Caco-2 (cell line): ENCODE data around the gene KCNA3. TPM values are rescaled to one million over a fixed set of nuclear protein-coding genes. Genes with fewer than 3 reads are reported as not detected.

ENCODE experiments used
- BruUV-seq: library from RNA; stranded (reverse); fragments of 400-500 nt; replicated peaks from 2 replicates; lab custom pipeline; 2021; lab: Mats Ljungman, UMichigan
- CTCF ChIA-PET: fragments of 300-600 bp; sonication (Branson Sonifier 250); formaldehyde crosslinking; loops from one replicate; lab custom pipeline; 2022; ENCODE audit warnings: antibody characterized with exemption; lab: Charles Lee
- POLR2A ChIA-PET: fragments of 300-600 bp; sonication (Branson Sonifier 250); formaldehyde crosslinking; loops from one replicate; lab custom pipeline; 2022; ENCODE audit warnings: antibody characterized with exemption; lab: Charles Lee
- DNase-seq, 2 experiments: peaks; one replicate each; pipeline versions ENCODE4 v3.0.0 to v3.0.0-alpha.2; 2020 to 2022
- H3K27me3 ChIP-seq: replicated peaks from 2 replicates; pipeline ENCODE4 v1.6.0; 2011; ENCODE audit warnings: low read length; ENCODE audit not compliant: control insufficient read depth, insufficient read depth
- H3K36me3 ChIP-seq: 2 replicates; pipeline ENCODE4 v1.5.1; 2011; ENCODE audit warnings: low read length; ENCODE audit not compliant: control insufficient read depth, insufficient read depth
- H3K4me1 ChIP-seq: fragments of 250-450 bp; sonication (Bioruptor Pico); 2 replicates; pipeline ENCODE4 v1.5.1; 2020; ENCODE audit warnings: mild to moderate bottlenecking
- H3K4me3 ChIP-seq: 2 replicates; pipeline ENCODE4 v1.5.1; 2011; ENCODE audit warnings: low read depth, mild to moderate bottlenecking, control low read depth, low read length
- H3K9me3 ChIP-seq: fragments of 250-450 bp; sonication (Bioruptor Pico); 2 replicates; pipeline ENCODE4 v1.5.1; 2020; ENCODE audit warnings: mild to moderate bottlenecking, moderate library complexity
- H3K27ac Mint-ChIP-seq: one replicate; pipeline ENCODE4 v1.8.0; 2022; ENCODE audit warnings: mixed read lengths; ENCODE audit not compliant: unreplicated experiment
- H3K27me3 Mint-ChIP-seq: one replicate; pipeline ENCODE4 v1.8.0; 2022; ENCODE audit warnings: mixed read lengths; ENCODE audit not compliant: insufficient read depth, unreplicated experiment
- H3K36me3 Mint-ChIP-seq: one replicate; pipeline ENCODE4 v1.8.0; 2022; ENCODE audit warnings: mild to moderate bottlenecking, mixed read lengths; ENCODE audit not compliant: insufficient read depth, unreplicated experiment
- H3K4me1 Mint-ChIP-seq: one replicate; pipeline ENCODE4 v1.8.0; 2022; ENCODE audit warnings: low read depth, mixed read lengths; ENCODE audit not compliant: unreplicated experiment
- H3K4me3 Mint-ChIP-seq: one replicate; pipeline ENCODE4 v1.8.0; 2022; ENCODE audit warnings: mild to moderate bottlenecking, moderate library complexity, mixed read lengths; ENCODE audit not compliant: unreplicated experiment
- H3K9me3 Mint-ChIP-seq: one replicate; pipeline ENCODE4 v1.8.0; 2022; ENCODE audit warnings: mixed read lengths; ENCODE audit not compliant: unreplicated experiment
- intact Hi-C: fragments of 100-400 bp; cut with micrococcal nuclease; formaldehyde crosslinking; loops from one replicate; pipeline ENCODE4 v1.10.0; 2022; ENCODE audit not compliant: unreplicated experiment
- total RNA-seq: library from RNA; stranded (reverse); gene quantifications from 2 replicates; pipeline ENCODE4 v1.2.3, GENCODE V29; 2022
- TF ChIP-seq, protein P1 (sequence below), 2 experiments: fragments of 200-600 bp in 1 of 2; IDR thresholded peaks; 1 replicate in 1 of 2; 2 replicates in 1 of 2; pipeline versions ENCODE4 v1.5.1 to v1.8.0; 2011 to 2022; ENCODE audit warnings: antibody characterized with exemption in 1 of 2, control low read depth in 1 of 2, inconsistent platforms in 1 of 2, low read depth in 1 of 2, low read length in 1 of 2, mild to moderate bottlenecking in 1 of 2, moderate library complexity in 1 of 2; ENCODE audit not compliant: insufficient read depth in 1 of 2, severe bottlenecking in 1 of 2, unreplicated experiment in 1 of 2

KCNA3 gene
- total RNA-seq, 1 experiment from 2014 or later, result not detected

DNA sequence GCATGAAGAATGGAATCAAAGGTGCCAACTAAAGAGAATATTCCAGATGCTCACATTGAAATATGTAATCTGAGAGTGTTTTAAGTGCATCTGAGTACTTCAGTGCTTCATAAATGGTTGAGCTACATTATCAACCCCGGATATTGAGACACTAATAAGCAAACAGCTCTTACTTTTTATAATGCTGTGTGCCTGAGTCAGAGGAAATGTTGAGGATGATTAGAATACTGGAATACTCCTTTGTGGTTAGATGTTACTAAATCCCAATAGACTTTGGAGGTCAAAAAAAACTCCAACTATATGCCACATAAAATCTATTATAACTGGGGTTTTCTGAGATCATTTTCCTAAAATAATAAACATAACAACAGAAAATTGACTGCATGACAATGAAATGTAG, 12.5 kb upstream of the KCNA3 start:
- Mint-ChIP-seq H3K27me3 (peaks cover 9% of the 10 kb centered on the region), H3K4me3 (no peak overlapping the region), H3K27ac (no peak overlapping the region), H3K4me1 (no peaks in the 10 kb centered on the region), H3K9me3 (no peaks in the 10 kb centered on the region), H3K36me3 (no peaks in the 10 kb centered on the region)
- intact Hi-C loops, result no loop called here
- ChIA-PET POLR2A (no interaction called here), CTCF (no interaction called here)
- Histone ChIP-seq H3K4me3 (no peak overlapping the region), H3K36me3 (no peaks in the 10 kb centered on the region), H3K27me3 (no peaks in the 10 kb centered on the region), H3K9me3 (no peaks in the 10 kb centered on the region), H3K4me1 (no peaks in the 10 kb centered on the region)
- DNase-seq, result no peak
- no TSS peak for BruUV-seq
- TF ChIP-seq, protein P1, sequence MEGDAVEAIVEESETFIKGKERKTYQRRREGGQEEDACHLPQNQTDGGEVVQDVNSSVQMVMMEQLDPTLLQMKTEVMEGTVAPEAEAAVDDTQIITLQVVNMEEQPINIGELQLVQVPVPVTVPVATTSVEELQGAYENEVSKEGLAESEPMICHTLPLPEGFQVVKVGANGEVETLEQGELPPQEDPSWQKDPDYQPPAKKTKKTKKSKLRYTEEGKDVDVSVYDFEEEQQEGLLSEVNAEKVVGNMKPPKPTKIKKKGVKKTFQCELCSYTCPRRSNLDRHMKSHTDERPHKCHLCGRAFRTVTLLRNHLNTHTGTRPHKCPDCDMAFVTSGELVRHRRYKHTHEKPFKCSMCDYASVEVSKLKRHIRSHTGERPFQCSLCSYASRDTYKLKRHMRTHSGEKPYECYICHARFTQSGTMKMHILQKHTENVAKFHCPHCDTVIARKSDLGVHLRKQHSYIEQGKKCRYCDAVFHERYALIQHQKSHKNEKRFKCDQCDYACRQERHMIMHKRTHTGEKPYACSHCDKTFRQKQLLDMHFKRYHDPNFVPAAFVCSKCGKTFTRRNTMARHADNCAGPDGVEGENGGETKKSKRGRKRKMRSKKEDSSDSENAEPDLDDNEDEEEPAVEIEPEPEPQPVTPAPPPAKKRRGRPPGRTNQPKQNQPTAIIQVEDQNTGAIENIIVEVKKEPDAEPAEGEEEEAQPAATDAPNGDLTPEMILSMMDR (IDR thresholded peaks at IDR 0.05; ENCODE audit: insufficient read depth in 1 of 2, low read depth in 1 of 2, low read length in 1 of 2, severe bottlenecking in 1 of 2, unreplicated experiment in 1 of 2), result no peak

DNA sequence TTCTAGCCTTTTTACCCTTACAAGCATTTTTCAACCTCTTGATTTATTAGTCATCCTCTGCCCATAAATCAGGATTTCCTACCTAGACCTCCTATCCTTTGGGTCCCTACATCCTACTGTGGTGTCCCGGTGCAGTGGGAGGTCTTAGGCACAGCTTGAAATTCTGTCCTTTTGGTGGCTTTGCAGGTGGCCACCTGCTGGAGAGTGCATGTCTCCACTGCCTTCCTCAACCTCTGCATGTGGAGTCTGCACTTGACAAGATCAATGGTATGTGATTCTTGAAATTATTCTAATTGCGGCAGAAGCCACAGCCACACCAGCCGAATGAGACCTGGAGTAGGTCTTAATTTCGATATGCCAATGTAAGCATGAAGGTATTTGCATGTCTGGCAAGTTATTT, 11.4 kb upstream of the KCNA3 start:
- TF ChIP-seq, protein P1 (IDR thresholded peaks at IDR 0.05; ENCODE audit: insufficient read depth in 1 of 2, low read depth in 1 of 2, low read length in 1 of 2, severe bottlenecking in 1 of 2, unreplicated experiment in 1 of 2), result no peak
- no peaks in the 10 kb centered on the region for H3K36me3 Mint-ChIP-seq
- Histone ChIP-seq H3K4me1 (no peaks in the 10 kb centered on the region), H3K27me3 (no peaks in the 10 kb centered on the region), H3K9me3 (no peaks in the 10 kb centered on the region), H3K4me3 (no peak overlapping the region), H3K36me3 (no peaks in the 10 kb centered on the region)
- H3K4me3 Mint-ChIP-seq, result no peak overlapping the region
- no peak overlapping the region for H3K27ac Mint-ChIP-seq
- POLR2A ChIA-PET, result no interaction called here
- intact Hi-C loops, result no loop called here
- CTCF ChIA-PET, result no interaction called here
- no peak for DNase-seq
- BruUV-seq, result no TSS peak
- H3K9me3 Mint-ChIP-seq, result no peaks in the 10 kb centered on the region
- no peaks in the 10 kb centered on the region for H3K4me1 Mint-ChIP-seq
- peaks cover 13% of the 10 kb centered on the region for H3K27me3 Mint-ChIP-seq

DNA sequence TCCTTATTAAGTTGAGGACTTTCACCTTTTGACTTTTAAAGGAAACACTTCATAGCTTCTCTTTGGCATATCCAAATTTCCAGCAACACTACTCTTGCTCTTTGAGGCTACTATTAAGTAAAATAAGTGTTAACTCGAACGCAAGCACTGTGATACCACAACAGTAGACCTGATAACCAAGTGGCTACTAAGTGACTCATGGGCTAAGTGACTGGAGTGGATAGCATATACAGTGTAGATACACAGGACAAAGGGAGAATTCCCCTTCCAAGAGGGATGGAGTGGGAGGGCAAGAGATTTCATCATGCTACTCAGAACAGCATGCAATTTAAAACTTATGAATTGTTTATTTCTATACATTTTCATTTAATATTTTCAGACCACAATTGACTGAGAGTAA, 9.8 kb upstream of the KCNA3 start:
- intact Hi-C loops, result no loop called here
- H3K4me3 Mint-ChIP-seq, result no peak overlapping the region

More for the DNA sequence above, 9.8 kb upstream of the KCNA3 start:
- Mint-ChIP-seq H3K27me3 (peaks cover 20% of the 10 kb centered on the region), H3K27ac (no peak overlapping the region), H3K4me1 (no peaks in the 10 kb centered on the region), H3K36me3 (no peaks in the 10 kb centered on the region), H3K9me3 (no peaks in the 10 kb centered on the region)
- H3K9me3 ChIP-seq, result no peaks in the 10 kb centered on the region
- H3K36me3 ChIP-seq, result no peaks in the 10 kb centered on the region
- DNase-seq, result no peak
- H3K4me1 ChIP-seq, result no peaks in the 10 kb centered on the region
- H3K27me3 ChIP-seq, result no peaks in the 10 kb centered on the region
- ChIA-PET CTCF (no interaction called here), POLR2A (no interaction called here)
- TF ChIP-seq, protein P1 (IDR thresholded peaks at IDR 0.05; ENCODE audit: insufficient read depth in 1 of 2, low read depth in 1 of 2, low read length in 1 of 2, severe bottlenecking in 1 of 2, unreplicated experiment in 1 of 2), result no peak
- no peak overlapping the region for H3K4me3 ChIP-seq
- no TSS peak for BruUV-seq
